ENCODE measurements around the gene VPS26B.

The VPS26B gene

GRCh38 chr11:134257101-134257500 lies 32.6 kb downstream of the VPS26B start:
- in situ Hi-C loops (cut with HindIII; ENCODE audit: low sequenced_read_pairs), result no loop called here

GRCh38 chr11:134258577-134258976 lies 34.1 kb downstream of the VPS26B start:
- in situ Hi-C loops (cut with HindIII; ENCODE audit: low sequenced_read_pairs), result no loop called here

- in situ Hi-C loops (cut with HindIII; ENCODE audit: low sequenced_read_pairs), result no loop called here
Observed at GRCh38 chr11:134260503-134260902, 36.0 kb downstream of the VPS26B start.

- in situ Hi-C loops (cut with HindIII; ENCODE audit: low sequenced_read_pairs), result no loop called here
Observed at GRCh38 chr11:134260983-134261382, 36.5 kb downstream of the VPS26B start.

- in situ Hi-C loops (cut with HindIII; ENCODE audit: low sequenced_read_pairs), result no loop called here
Observed at GRCh38 chr11:134261626-134262488, 37.4 kb downstream of the VPS26B start.

GRCh38 chr11:134264966-134265764 lies 40.7 kb downstream of the VPS26B start:
- in situ Hi-C loops (cut with HindIII; ENCODE audit: low sequenced_read_pairs), result no loop called here

- in situ Hi-C loops (cut with HindIII; ENCODE audit: low sequenced_read_pairs), result no loop called here
Observed at GRCh38 chr11:134266440-134266839, 42.0 kb downstream of the VPS26B start.

GRCh38 chr11:134266841-134267251 lies 42.4 kb downstream of the VPS26B start:
- in situ Hi-C loops (cut with HindIII; ENCODE audit: low sequenced_read_pairs), result no loop called here

GRCh38 chr11:134267461-134267860 lies 43.0 kb downstream of the VPS26B start:
- in situ Hi-C loops (cut with HindIII; ENCODE audit: low sequenced_read_pairs), result no loop called here

- in situ Hi-C loops (cut with HindIII; ENCODE audit: low sequenced_read_pairs), result no loop called here
Observed at GRCh38 chr11:134267966-134268365, 43.5 kb downstream of the VPS26B start.

GRCh38 chr11:134270250-134270714 lies 45.8 kb downstream of the VPS26B start:
- in situ Hi-C loops (cut with HindIII; ENCODE audit: low sequenced_read_pairs), result no loop called here

GRCh38 chr11:134271978-134272377 lies 47.5 kb downstream of the VPS26B start:
- in situ Hi-C loops (cut with HindIII; ENCODE audit: low sequenced_read_pairs), result no loop called here

- in situ Hi-C loops (cut with HindIII; ENCODE audit: low sequenced_read_pairs), result no loop called here
Observed at GRCh38 chr11:134272381-134273316, 48.2 kb downstream of the VPS26B start.

- in situ Hi-C loops (cut with HindIII; ENCODE audit: low sequenced_read_pairs), result no loop called here
Observed at GRCh38 chr11:134273317-134273712, 48.8 kb downstream of the VPS26B start.

GRCh38 chr11:134275188-134275533 lies 50.7 kb downstream of the VPS26B start:
- in situ Hi-C loops (cut with HindIII; ENCODE audit: low sequenced_read_pairs), result no loop called here

- in situ Hi-C loops (cut with HindIII; ENCODE audit: low sequenced_read_pairs), result no loop called here
Observed at GRCh38 chr11:134275534-134276395, 51.3 kb downstream of the VPS26B start, which contains the start of gene GLB1L3. TSS of gene GLB1L3 (plus strand) at chr11:134276379. CDS start at chr11:134276741, 362 bp downstream.

- in situ Hi-C loops (cut with HindIII; ENCODE audit: low sequenced_read_pairs), result no loop called here
Observed at GRCh38 chr11:134276396-134277182, 52.1 kb downstream of the VPS26B start.

GRCh38 chr11:134277183-134278001 lies 52.9 kb downstream of the VPS26B start:
- in situ Hi-C loops (cut with HindIII; ENCODE audit: low sequenced_read_pairs), result no loop called here

All from DLD1 (cell line).